ENCODE data around the gene WDR73.

GRCh38 chr15:84631706-84632272 is 22.3 kb downstream of the WDR73 start:
- TF ChIP-seq POLR2AphosphoS5 (IDR thresholded peaks at IDR 0.05; ENCODE audit: low read depth, low read length): no peak
- TF ChIP-seq TAF1 (IDR thresholded peaks at IDR 0.05; ENCODE audit: borderline replicate concordance, insufficient read depth, low read length): no peak
